Breast epithelium (tissue), 4 donors: ENCODE measurements around the gene TP53INP2. TPM values are rescaled to one million over a fixed set of nuclear protein-coding genes. Genes with fewer than 3 reads are reported as not detected.
A peak's percentile ranks its signal among the peaks of the same experiment; 100 is the strongest.

Source experiments
- DNase-seq, 2 donors: peaks; one replicate each; pipeline ENCODE4 v3.0.0-alpha.2; 2019; ENCODE audit warnings: low spot score in 2 of 2
- H3K27ac ChIP-seq, 2 donors: fragments of 200-600 bp; sonication (generic) in 1 of 2; one replicate each; pipeline ENCODE4 v1.5.1; 2016 to 2019; ENCODE audit warnings: mild to moderate bottlenecking in 1 of 2
- H3K27me3 ChIP-seq, 2 donors: fragments of 200-600 bp; sonication (generic) in 1 of 2; one replicate each; pipeline versions ENCODE4 v1.5.1 to v1.6.0; 2017 to 2019; ENCODE audit warnings: control low read depth in 1 of 2, mild to moderate bottlenecking in 1 of 2
- H3K36me3 ChIP-seq: fragments of 200-600 bp; one replicate; pipeline ENCODE4 v1.5.1; 2019
- H3K4me1 ChIP-seq, 2 donors: fragments of 200-600 bp; sonication (generic); one replicate each; pipeline ENCODE4 v1.5.1; 2016 to 2019; ENCODE audit warnings: control low read depth in 1 of 2
- H3K4me3 ChIP-seq, 3 donors: fragments of 200-600 bp; sonication (generic); 1 replicate in 2 of 3; 2 replicates in 1 of 3; pipeline ENCODE4 v1.5.1; 2016 to 2019; ENCODE audit warnings: mild to moderate bottlenecking in 3 of 3, moderate library complexity in 2 of 3
- H3K9me3 ChIP-seq, 2 donors: fragments of 200-600 bp; sonication (generic) in 1 of 2; one replicate each; pipeline ENCODE4 v1.5.1; 2016 to 2019; ENCODE audit warnings: control low read depth in 1 of 2
- CTCF ChIP-seq, 3 donors: fragments of 450-650 bp; IDR thresholded peaks; one replicate each; pipeline ENCODE4 v1.5.1; 2016 to 2017; ENCODE audit warnings: antibody characterized with exemption in 3 of 3, mild to moderate bottlenecking in 3 of 3, moderate library complexity in 3 of 3
- POLR2A ChIP-seq: fragments of 450-650 bp; IDR thresholded peaks from one replicate; pipeline ENCODE4 v1.6.1; 2016; ENCODE audit warnings: antibody characterized with exemption, mild to moderate bottlenecking, moderate library complexity
- POLR2AphosphoS5 ChIP-seq, 3 donors: sonication (generic); formaldehyde crosslinking; IDR thresholded peaks; one replicate each; pipeline ENCODE4 v1.6.1; 2017; ENCODE audit warnings: antibody characterized with exemption in 3 of 3
- intact Hi-C: fragments of 100-400 bp; cut with DNase I; formaldehyde crosslinking; loops from one replicate; pipeline ENCODE4 v1.15.1; 2023; ENCODE audit warnings: low total_unique reads
- total RNA-seq, 3 donors: library from RNA; depleted of rRNA; stranded (reverse); fragments of >200 nt; gene quantifications; one replicate each; pipeline ENCODE4 v1.1.0, GENCODE V29; 2016

TP53INP2 gene
- total RNA-seq, 3 donors from 2014 or later, result 4.7 to 8.0 (median 4.9) TPM

DNA sequence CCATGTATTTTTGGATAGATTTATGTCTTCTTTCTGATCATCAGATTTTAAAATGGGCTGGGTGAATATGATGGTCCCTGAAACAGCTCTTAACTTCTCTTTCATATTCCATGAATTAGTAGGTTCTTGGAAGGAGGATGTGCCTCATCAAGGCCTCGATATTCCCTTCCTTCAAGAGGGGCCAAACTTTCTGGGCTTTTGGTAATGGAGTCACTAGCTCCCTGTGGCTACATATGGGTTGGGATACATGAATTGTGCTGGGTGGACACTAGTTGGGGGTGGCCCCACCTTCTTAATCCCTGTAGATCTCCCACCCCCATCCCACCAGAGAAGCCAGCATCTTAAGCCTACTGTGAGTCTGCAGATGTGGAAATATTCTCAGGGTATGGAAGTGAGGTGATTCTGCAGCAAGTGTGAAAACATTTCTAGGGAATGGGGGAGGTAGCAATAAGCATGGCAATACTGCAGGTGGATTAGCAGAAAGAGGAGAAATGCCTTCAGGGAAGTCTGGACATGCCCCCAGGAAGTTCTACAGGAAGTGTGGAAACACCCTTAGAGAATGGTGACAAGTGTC is 2.2 kb downstream of the TP53INP2 start:
- no peak for TF ChIP-seq POLR2A
- TF ChIP-seq POLR2AphosphoS5 (IDR thresholded peaks at IDR 0.05), result no peak
- no peak for TF ChIP-seq CTCF (IDR thresholded peaks at IDR 0.05)
- no peak overlapping the region for H3K4me3 ChIP-seq
- H3K4me1 ChIP-seq, result peaks cover 0 to 2% of the 10 kb centered on the region in 2 donors
- intact Hi-C loops, result loop anchor here (10.0 kb wide), 1 partner anchor 172 kb away; no protein-coding TSS in a partner anchor
- no peaks in the 10 kb centered on the region for H3K9me3 ChIP-seq
- no peaks in the 10 kb centered on the region for H3K36me3 ChIP-seq
- DNase-seq, result no peak
- peak overlapping the region; percentile 100 for H3K27ac ChIP-seq
- no peaks in the 10 kb centered on the region for H3K27me3 ChIP-seq

GRCh38 chr20:34706912-34707784 is 3.0 kb downstream of the TP53INP2 start:
- Histone ChIP-seq H3K27ac (no peak overlapping the region), H3K4me3 (no peak overlapping the region), H3K36me3 (no peaks in the 10 kb centered on the region), H3K9me3 (no peaks in the 10 kb centered on the region), H3K4me1 (peaks cover 0 to 2% of the 10 kb centered on the region in 2 donors), H3K27me3 (no peaks in the 10 kb centered on the region)
- no peak for TF ChIP-seq CTCF (IDR thresholded peaks at IDR 0.05)
- no peak for DNase-seq
- intact Hi-C loops, result loop anchor here (10.0 kb wide), 1 partner anchor 172 kb away; no protein-coding TSS in a partner anchor

- no peaks in the 10 kb centered on the region for H3K27me3 ChIP-seq
- peaks cover 0 to 2% of the 10 kb centered on the region in 2 donors for H3K4me1 ChIP-seq
- H3K27ac ChIP-seq, result peak overlapping the region; percentile 80 to 92
- no peak for TF ChIP-seq POLR2A
- TF ChIP-seq CTCF (IDR thresholded peaks at IDR 0.05), result peak in 1 of 3 donors; percentile 30
- no peak for TF ChIP-seq POLR2AphosphoS5 (IDR thresholded peaks at IDR 0.05)
- H3K9me3 ChIP-seq, result no peaks in the 10 kb centered on the region
- peak overlapping the region; percentile 72 to 92 (median 77) for H3K4me3 ChIP-seq
- peak in 1 of 2 donors; percentile 32 for DNase-seq
- no peaks in the 10 kb centered on the region for H3K36me3 ChIP-seq
- intact Hi-C loops, result loop anchor here (10.0 kb wide), 1 partner anchor 174 kb away; no protein-coding TSS in a partner anchor
These were observed 4.5 kb downstream of the TP53INP2 start for GRCh38 chr20:34708621-34709043.

- Histone ChIP-seq H3K4me3 (peak overlapping the region; percentile 72 to 92 (median 77)), H3K27me3 (no peaks in the 10 kb centered on the region), H3K4me1 (peaks cover 0 to 2% of the 10 kb centered on the region in 2 donors), H3K36me3 (no peaks in the 10 kb centered on the region), H3K27ac (peak overlapping the region; percentile 80 to 92), H3K9me3 (no peaks in the 10 kb centered on the region)
- intact Hi-C loops, result loop anchor here (10.0 kb wide), 1 partner anchor 174 kb away; no protein-coding TSS in a partner anchor
- TF ChIP-seq POLR2AphosphoS5 (IDR thresholded peaks at IDR 0.05) (peak in 2 of 3 donors; percentile 19), CTCF (IDR thresholded peaks at IDR 0.05) (no peak)
- peak; percentile 59 to 75 for DNase-seq
These were observed 5.1 kb downstream of the TP53INP2 start for GRCh38 chr20:34709044-34709830.
